Bronchial epithelial cell (primary cell): ENCODE measurements around the gene PSMD1. TPM values are rescaled to one million over a fixed set of nuclear protein-coding genes. Genes with fewer than 3 reads are reported as not detected.
A peak's percentile ranks its signal among the peaks of the same experiment; 100 is the strongest.

Experiments used
- DNase-seq: peaks from one replicate; pipeline ENCODE4 v3.0.0-alpha.2; 2010; ENCODE audit warnings: low read depth
- FAIRE-seq: peaks from 2 replicates; lab custom pipeline; 2011; peaks lifted over from hg19 to GRCh38; lab: Jason Lieb, UNC
- H3K27me3 ChIP-seq: 2 replicates; pipeline ENCODE4 v1.5.1; 2011; ENCODE audit warnings: low read length; ENCODE audit not compliant: control insufficient read depth, insufficient read depth
- H3K36me3 ChIP-seq: 2 replicates; pipeline ENCODE4 v1.5.1; 2011; ENCODE audit warnings: low read length; ENCODE audit not compliant: control insufficient read depth, insufficient read depth
- H3K4me3 ChIP-seq: 2 replicates; pipeline ENCODE4 v1.5.1; 2011; ENCODE audit warnings: mild to moderate bottlenecking, low read depth, low read length, control low read depth
- total RNA-seq: library from RNA; depleted of rRNA; stranded (reverse); fragments of >200 nt; gene quantifications from 2 replicates; pipeline ENCODE4 v1.2.1, GENCODE V29; 2014
- TF ChIP-seq, protein P1 (sequence below): IDR thresholded peaks from 2 replicates; pipeline ENCODE4 v1.5.1; 2011; ENCODE audit warnings: mild to moderate bottlenecking, moderate library complexity, low read length, control low read depth, inconsistent platforms; ENCODE audit not compliant: insufficient read depth, severe bottlenecking

The PSMD1 gene
- total RNA-seq, 1 donor from 2014 or later = 69.5 TPM

DNA sequence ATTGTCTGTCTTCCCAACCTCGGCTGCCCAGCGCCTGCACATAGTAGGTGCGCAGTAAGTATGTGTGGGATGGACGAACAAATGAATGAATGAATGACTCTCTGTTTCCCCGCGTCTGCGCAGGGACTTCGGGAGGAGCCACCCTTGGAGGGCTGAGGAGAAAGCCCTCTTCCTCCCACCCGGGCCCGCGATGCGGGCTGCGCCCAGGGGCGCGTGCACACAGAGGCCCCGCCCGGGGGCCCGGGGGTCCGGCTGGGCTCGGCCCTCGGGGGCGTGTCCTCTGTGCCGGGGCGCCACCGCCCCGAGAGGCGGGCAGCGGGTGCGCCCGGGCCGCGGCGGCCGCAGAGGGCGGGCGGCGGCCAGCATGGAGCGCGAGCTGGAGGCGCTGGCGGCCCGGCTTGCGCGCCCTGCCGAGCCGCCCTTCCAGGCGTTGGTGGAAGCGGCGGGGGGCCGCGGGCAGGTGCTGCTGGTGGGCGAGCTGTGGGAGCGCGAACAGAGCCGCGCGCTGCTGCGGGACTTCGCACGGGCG is 19.4 kb upstream of the PSMD1 start, which contains the start of gene C2orf72:
Gene C2orf72, plus strand, starts transcription at position 322 of the 529 bp plus-strand sequence. Its CDS starts 43 bp downstream, at position 365.
- Histone ChIP-seq H3K36me3 (no peaks in the 10 kb centered on the region), H3K27me3 (peaks cover 21% of the 10 kb centered on the region), H3K4me3 (no peak within 1 kb of the TSS)
- DNase-seq (no peak), FAIRE-seq (no peak)
- TF ChIP-seq, protein P1, sequence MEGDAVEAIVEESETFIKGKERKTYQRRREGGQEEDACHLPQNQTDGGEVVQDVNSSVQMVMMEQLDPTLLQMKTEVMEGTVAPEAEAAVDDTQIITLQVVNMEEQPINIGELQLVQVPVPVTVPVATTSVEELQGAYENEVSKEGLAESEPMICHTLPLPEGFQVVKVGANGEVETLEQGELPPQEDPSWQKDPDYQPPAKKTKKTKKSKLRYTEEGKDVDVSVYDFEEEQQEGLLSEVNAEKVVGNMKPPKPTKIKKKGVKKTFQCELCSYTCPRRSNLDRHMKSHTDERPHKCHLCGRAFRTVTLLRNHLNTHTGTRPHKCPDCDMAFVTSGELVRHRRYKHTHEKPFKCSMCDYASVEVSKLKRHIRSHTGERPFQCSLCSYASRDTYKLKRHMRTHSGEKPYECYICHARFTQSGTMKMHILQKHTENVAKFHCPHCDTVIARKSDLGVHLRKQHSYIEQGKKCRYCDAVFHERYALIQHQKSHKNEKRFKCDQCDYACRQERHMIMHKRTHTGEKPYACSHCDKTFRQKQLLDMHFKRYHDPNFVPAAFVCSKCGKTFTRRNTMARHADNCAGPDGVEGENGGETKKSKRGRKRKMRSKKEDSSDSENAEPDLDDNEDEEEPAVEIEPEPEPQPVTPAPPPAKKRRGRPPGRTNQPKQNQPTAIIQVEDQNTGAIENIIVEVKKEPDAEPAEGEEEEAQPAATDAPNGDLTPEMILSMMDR = no peak

- FAIRE-seq = no peak
Measured at GRCh38 chr2:231037731-231038482, 18.8 kb upstream of the PSMD1 start.

GRCh38 chr2:231038483-231039293 is 18.0 kb upstream of the PSMD1 start:
- peaks cover 21% of the 10 kb centered on the region for H3K27me3 ChIP-seq
- FAIRE-seq = no peak
- TF ChIP-seq, protein P1 = no peak
- no peak overlapping the region for H3K4me3 ChIP-seq
- H3K36me3 ChIP-seq = no peaks in the 10 kb centered on the region
- DNase-seq = no peak

More at GRCh38 chr2:231037731-231038482, 18.8 kb upstream of the PSMD1 start:
- H3K27me3 ChIP-seq = peaks cover 21% of the 10 kb centered on the region
- no peak for DNase-seq
- H3K4me3 ChIP-seq = no peak overlapping the region
- TF ChIP-seq, protein P1 = no peak
- no peaks in the 10 kb centered on the region for H3K36me3 ChIP-seq

GRCh38 chr2:231039294-231039664 is 17.4 kb upstream of the PSMD1 start:
- no peak for FAIRE-seq
- DNase-seq = no peak
- TF ChIP-seq, protein P1 = no peak
- Histone ChIP-seq H3K36me3 (no peaks in the 10 kb centered on the region), H3K4me3 (no peak overlapping the region), H3K27me3 (peaks cover 21% of the 10 kb centered on the region)

DNA sequence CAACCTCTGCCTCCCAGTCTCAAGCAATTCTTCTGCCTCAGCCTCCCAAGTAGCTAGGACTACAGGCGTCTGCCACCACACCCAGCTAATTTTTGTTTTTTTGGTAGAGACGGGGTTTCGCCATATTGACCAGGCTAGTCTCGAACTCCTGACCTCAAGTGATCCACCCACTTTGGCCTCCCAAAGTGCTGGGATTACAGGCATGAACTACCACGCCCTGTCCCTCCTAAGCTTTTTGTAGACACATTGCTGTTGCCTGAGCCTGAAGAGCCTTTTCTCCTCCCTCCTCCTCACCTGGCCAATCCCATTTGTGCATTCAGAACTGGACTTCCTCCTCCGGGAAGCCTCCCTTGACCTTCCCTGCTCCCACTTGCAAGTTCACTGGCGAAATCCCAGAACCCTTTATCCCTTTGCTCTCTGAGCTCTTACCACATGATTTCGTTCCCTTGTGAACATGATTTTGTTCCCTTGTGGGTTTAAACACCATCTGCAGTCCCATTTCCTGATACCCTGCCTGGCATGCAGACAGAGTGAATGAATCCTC is 16.8 kb upstream of the PSMD1 start:
- H3K27me3 ChIP-seq = peaks cover 21% of the 10 kb centered on the region
- H3K4me3 ChIP-seq = no peak overlapping the region
- DNase-seq = no peak
- TF ChIP-seq, protein P1 = no peak
- FAIRE-seq = peak; percentile 28
- H3K36me3 ChIP-seq = no peaks in the 10 kb centered on the region
